Gastrocnemius medialis (tissue), 4 donors: ENCODE results near the gene JAG1. TPM values are rescaled to one million over a fixed set of nuclear protein-coding genes. Genes with fewer than 3 reads are reported as not detected.
A peak's percentile ranks its signal among the peaks of the same experiment; 100 is the strongest.

ENCODE experiments used
- ATAC-seq, 2 donors: fragments of 150-250 bp; one replicate each; pipeline ENCODE4 v1.9.1; 2016
- DNase-seq, 2 donors: peaks; one replicate each; pipeline ENCODE4 v3.0.0-alpha.2; 2019
- H3K27ac ChIP-seq, 4 donors: fragments of 200-600 bp; sonication (generic); 1 replicate in 1 of 4; 2 replicates in 3 of 4; pipeline ENCODE4 v1.5.1; 2016 to 2018; ENCODE audit warnings: mild to moderate bottlenecking in 2 of 4, moderate library complexity in 1 of 4
- H3K27me3 ChIP-seq, 3 donors: fragments of 200-600 bp; sonication (generic) in 2 of 3; 1 replicate in 1 of 3; 2 replicates in 2 of 3; pipeline versions ENCODE4 v1.5.1 to v1.6.0; 2016 to 2019; ENCODE audit warnings: mild to moderate bottlenecking in 1 of 3, moderate library complexity in 1 of 3
- H3K36me3 ChIP-seq, 2 donors: fragments of 200-600 bp; sonication (generic) in 1 of 2; one replicate each; pipeline ENCODE4 v1.5.1; 2017 to 2018
- H3K4me1 ChIP-seq, 2 donors: fragments of 200-600 bp; sonication (generic) in 1 of 2; one replicate each; pipeline ENCODE4 v1.5.1; 2016 to 2017; ENCODE audit warnings: mild to moderate bottlenecking in 2 of 2
- H3K4me3 ChIP-seq, 4 donors: fragments of 200-600 bp; sonication (generic) in 3 of 4; 1 replicate in 1 of 4; 2 replicates in 3 of 4; pipeline ENCODE4 v1.5.1; 2016 to 2019; ENCODE audit warnings: mild to moderate bottlenecking in 2 of 4
- H3K9me3 ChIP-seq, 3 donors: fragments of 200-600 bp; sonication (generic) in 2 of 3; 1 replicate in 1 of 3; 2 replicates in 2 of 3; pipeline ENCODE4 v1.5.1; 2016 to 2019
- POLR2A ChIP-seq, 2 donors: fragments of 450-650 bp; IDR thresholded peaks; one replicate each; pipeline ENCODE4 v1.6.1; 2017; ENCODE audit warnings: antibody characterized with exemption in 2 of 2, mild to moderate bottlenecking in 2 of 2, moderate library complexity in 2 of 2
- in situ Hi-C, 4 donors: fragments of 200-750 bp; cut with MboI; loops; one replicate each; pipeline versions ENCODE4 v1.15.0 to v1.8.0; 2017; ENCODE audit warnings: low sequenced_read_pairs in 4 of 4
- intact Hi-C: fragments of 100-400 bp; cut with DNase I; formaldehyde crosslinking; loops from one replicate; pipeline ENCODE4 v1.15.1; 2023; ENCODE audit warnings: low total_unique reads
- total RNA-seq, 4 donors: library from RNA; depleted of rRNA; stranded (reverse); fragments of >200 nt; gene quantifications; one replicate each; pipeline versions ENCODE4 v1.1.0 to v1.2.3, GENCODE V29; 2016
- TF ChIP-seq, protein P1 (sequence below), 5 experiments: fragments of 450-650 bp in 3 of 5; fragments of 200-600 bp in 2 of 5; sonication (generic) in 2 of 5; IDR thresholded peaks in 4 of 5; conservative IDR thresholded peaks in 1 of 5; 1 replicate in 4 of 5; 2 replicates in 1 of 5; pipeline ENCODE4 v1.5.1; 2016 to 2019; ENCODE audit warnings: antibody characterized with exemption in 5 of 5, mild to moderate bottlenecking in 3 of 5, moderate library complexity in 3 of 5

Gene JAG1
- total RNA-seq, 4 donors from 2014 or later, result 10.3 to 19.6 (median 13.2) TPM

DNA sequence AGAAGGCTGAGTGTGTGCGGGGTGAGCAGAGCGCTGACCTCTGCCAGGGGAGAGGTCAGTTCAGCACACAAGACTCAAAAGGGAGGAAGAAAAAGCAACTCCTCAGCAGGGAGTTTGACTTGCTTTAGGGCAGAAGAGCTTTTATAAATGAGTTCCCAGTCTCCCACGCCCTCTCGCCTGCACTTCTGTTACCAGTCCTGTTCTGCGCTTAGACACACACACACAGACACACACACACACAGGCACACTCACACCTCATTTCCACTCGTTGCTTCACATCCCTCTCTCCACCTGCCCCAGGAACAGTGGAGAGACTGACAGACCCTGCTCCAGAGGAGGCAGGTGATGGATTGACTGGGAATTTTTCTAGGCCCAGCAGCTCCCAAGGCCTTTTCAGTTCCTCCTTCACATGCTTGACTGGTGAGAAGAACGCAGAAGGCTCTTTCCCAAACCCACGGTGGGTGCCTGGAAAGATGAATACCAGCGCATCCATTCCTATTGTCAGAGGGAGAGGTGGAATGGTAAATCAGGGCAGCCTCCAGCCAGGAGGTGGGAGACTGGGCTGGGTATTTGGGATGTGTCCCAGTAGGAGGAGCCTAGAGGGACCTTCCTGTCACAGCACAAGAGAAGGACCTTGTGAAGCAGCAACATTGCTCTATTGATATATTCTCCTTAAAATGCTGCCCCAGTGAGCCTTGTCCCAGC lies 43.7 kb downstream of the JAG1 start:
- no peak overlapping the region for H3K4me3 ChIP-seq
- no peaks in the 10 kb centered on the region for H3K36me3 ChIP-seq
- peaks cover 2 to 7% of the 10 kb centered on the region in 2 donors for H3K4me1 ChIP-seq
- H3K9me3 ChIP-seq, result no peaks in the 10 kb centered on the region
- peak overlapping the region in 3 of 4 donors; percentile 18 to 51 (median 18) for H3K27ac ChIP-seq
- no peaks in the 10 kb centered on the region for H3K27me3 ChIP-seq
- DNase-seq (no peak), ATAC-seq (no peak)
- in situ Hi-C loops (no loop called here), intact Hi-C loops (loop anchor here (5.0 kb wide), 1 partner anchor 38 kb away; no protein-coding TSS in a partner anchor)
- TF ChIP-seq, protein P1, sequence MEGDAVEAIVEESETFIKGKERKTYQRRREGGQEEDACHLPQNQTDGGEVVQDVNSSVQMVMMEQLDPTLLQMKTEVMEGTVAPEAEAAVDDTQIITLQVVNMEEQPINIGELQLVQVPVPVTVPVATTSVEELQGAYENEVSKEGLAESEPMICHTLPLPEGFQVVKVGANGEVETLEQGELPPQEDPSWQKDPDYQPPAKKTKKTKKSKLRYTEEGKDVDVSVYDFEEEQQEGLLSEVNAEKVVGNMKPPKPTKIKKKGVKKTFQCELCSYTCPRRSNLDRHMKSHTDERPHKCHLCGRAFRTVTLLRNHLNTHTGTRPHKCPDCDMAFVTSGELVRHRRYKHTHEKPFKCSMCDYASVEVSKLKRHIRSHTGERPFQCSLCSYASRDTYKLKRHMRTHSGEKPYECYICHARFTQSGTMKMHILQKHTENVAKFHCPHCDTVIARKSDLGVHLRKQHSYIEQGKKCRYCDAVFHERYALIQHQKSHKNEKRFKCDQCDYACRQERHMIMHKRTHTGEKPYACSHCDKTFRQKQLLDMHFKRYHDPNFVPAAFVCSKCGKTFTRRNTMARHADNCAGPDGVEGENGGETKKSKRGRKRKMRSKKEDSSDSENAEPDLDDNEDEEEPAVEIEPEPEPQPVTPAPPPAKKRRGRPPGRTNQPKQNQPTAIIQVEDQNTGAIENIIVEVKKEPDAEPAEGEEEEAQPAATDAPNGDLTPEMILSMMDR (IDR thresholded peaks at IDR 0.05 in 4 of 5, conservative IDR thresholded peaks at IDR 0.05 in 1 of 5), result no peak
- no peak for TF ChIP-seq POLR2A (IDR thresholded peaks at IDR 0.05)

DNA sequence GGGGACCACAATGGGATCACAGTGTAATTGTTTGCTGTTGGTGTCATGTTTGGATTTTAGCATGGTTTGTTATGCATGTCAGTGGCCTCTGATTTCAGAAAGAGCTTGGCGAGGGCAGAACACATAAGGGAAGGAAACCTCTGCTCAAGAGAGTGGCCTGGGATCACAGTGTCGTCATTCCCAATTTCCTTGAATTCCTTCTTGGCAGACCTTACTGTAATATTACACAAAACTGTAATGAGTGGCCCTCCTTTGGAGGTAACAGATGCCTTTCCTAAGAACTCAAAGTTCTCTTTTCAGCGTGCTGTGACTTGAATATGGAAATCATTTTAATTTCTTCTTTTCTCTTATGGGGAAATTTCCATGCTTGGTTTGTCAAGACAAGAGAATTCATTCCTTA lies 46.9 kb downstream of the JAG1 start:
- Histone ChIP-seq H3K4me1 (peaks cover 2 to 3% of the 10 kb centered on the region in 2 donors), H3K27ac (peak overlapping the region in 2 of 4 donors; percentile 36 to 53), H3K4me3 (no peak overlapping the region), H3K9me3 (no peaks in the 10 kb centered on the region), H3K27me3 (no peaks in the 10 kb centered on the region), H3K36me3 (no peaks in the 10 kb centered on the region)
- ATAC-seq, result peak; percentile 71 to 73
- DNase-seq, result no peak
- intact Hi-C loops (loop anchor here (5.0 kb wide), 1 partner anchor 35 kb away; no protein-coding TSS in a partner anchor), in situ Hi-C loops (no loop called here)
- TF ChIP-seq, protein P1 (IDR thresholded peaks at IDR 0.05 in 4 of 5, conservative IDR thresholded peaks at IDR 0.05 in 1 of 5), result no peak
- TF ChIP-seq POLR2A (IDR thresholded peaks at IDR 0.05), result no peak

- no peaks in the 10 kb centered on the region for H3K9me3 ChIP-seq
- intact Hi-C loops, result loop anchor here (5.0 kb wide), 1 partner anchor 33 kb away; no protein-coding TSS in a partner anchor
- ATAC-seq (no peak), DNase-seq (no peak)
- in situ Hi-C loops, result no loop called here
- no peaks in the 10 kb centered on the region for H3K36me3 ChIP-seq
- H3K27me3 ChIP-seq, result no peaks in the 10 kb centered on the region
- H3K4me1 ChIP-seq, result peaks cover 2 to 3% of the 10 kb centered on the region in 2 donors
- H3K4me3 ChIP-seq, result no peak overlapping the region
- no peak for TF ChIP-seq POLR2A (IDR thresholded peaks at IDR 0.05)
- TF ChIP-seq, protein P1 (IDR thresholded peaks at IDR 0.05 in 4 of 5, conservative IDR thresholded peaks at IDR 0.05 in 1 of 5), result no peak
- no peak overlapping the region for H3K27ac ChIP-seq
Measured at GRCh38 chr20:10625641-10626040, 48.2 kb downstream of the JAG1 start.

- ATAC-seq (peak; percentile 43 to 66), DNase-seq (no peak)
- Histone ChIP-seq H3K4me1 (peaks cover 0 to 3% of the 10 kb centered on the region in 2 donors), H3K9me3 (no peaks in the 10 kb centered on the region), H3K27ac (peak overlapping the region; percentile 35 to 64 (median 52)), H3K27me3 (no peaks in the 10 kb centered on the region), H3K4me3 (peak overlapping the region in 2 of 4 donors; percentile 15 to 16), H3K36me3 (no peaks in the 10 kb centered on the region)
- in situ Hi-C loops (no loop called here), intact Hi-C loops (no loop called here)
- no peak for TF ChIP-seq POLR2A (IDR thresholded peaks at IDR 0.05)
- TF ChIP-seq, protein P1 (IDR thresholded peaks at IDR 0.05 in 4 of 5, conservative IDR thresholded peaks at IDR 0.05 in 1 of 5), result no peak
Measured at GRCh38 chr20:10622657-10623418, 51.0 kb downstream of the JAG1 start.
